HG02571 (cell line): ENCODE data around the gene THAP6.

Experiments
- ATAC-seq: cut with Tn5 transposase; IDR thresholded peaks from one replicate; pipeline ENCODE4 v1.9.1; 2021; ENCODE audit warnings: mild to moderate bottlenecking, moderate library complexity; ENCODE audit not compliant: unreplicated experiment

The THAP6 gene

DNA sequence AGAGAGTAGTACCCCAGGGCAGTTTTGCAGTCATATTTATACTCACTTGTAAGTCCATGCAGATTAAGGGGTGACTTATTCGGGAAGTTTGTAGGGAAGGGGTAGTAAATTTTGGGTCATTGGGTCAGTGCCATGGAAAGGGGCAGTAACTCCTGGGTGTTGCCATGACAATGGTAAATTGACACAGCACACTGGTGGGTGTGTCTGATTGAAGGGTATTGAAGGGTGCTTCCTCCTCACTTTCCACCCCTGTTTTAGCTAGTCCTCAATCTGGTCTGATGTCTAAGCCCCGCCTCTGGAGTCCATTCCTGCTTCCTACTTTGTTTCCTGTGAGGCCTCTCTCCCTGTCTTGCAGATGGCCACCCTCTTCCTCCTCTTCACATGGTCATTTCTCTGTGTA is 53.5 kb downstream of the THAP6 start:
- ATAC-seq: no peak
